Ishikawa (cell line): Measurements from ENCODE around the gene SLC51B.

Experiments
- CREB1 ChIP-seq: IDR thresholded peaks from 2 replicates; pipeline ENCODE4 v1.6.1; 2012; ENCODE audit warnings: low read depth
- EGR1 ChIP-seq: IDR thresholded peaks from 2 replicates; pipeline ENCODE4 v1.6.1; 2012
- EP300 ChIP-seq: IDR thresholded peaks from 2 replicates; pipeline ENCODE4 v1.6.1; 2012; ENCODE audit warnings: borderline replicate concordance
- FOXM1 ChIP-seq: IDR thresholded peaks from 2 replicates; pipeline ENCODE4 v1.6.1; 2012; ENCODE audit warnings: low read depth, borderline replicate concordance
- NFIC ChIP-seq: IDR thresholded peaks from 2 replicates; pipeline ENCODE4 v1.6.1; 2012
- RAD21 ChIP-seq: IDR thresholded peaks from 2 replicates; pipeline ENCODE4 v1.6.1; 2012; ENCODE audit warnings: low read depth
- TAF1 ChIP-seq: IDR thresholded peaks from 2 replicates; pipeline ENCODE4 v1.6.1; 2012; ENCODE audit warnings: low read depth, mild to moderate bottlenecking
- TEAD4 ChIP-seq: IDR thresholded peaks from 2 replicates; pipeline ENCODE4 v1.6.1; 2012
- YY1 ChIP-seq: IDR thresholded peaks from 2 replicates; pipeline ENCODE4 v1.6.1; 2012; ENCODE audit warnings: low read depth

DNA sequence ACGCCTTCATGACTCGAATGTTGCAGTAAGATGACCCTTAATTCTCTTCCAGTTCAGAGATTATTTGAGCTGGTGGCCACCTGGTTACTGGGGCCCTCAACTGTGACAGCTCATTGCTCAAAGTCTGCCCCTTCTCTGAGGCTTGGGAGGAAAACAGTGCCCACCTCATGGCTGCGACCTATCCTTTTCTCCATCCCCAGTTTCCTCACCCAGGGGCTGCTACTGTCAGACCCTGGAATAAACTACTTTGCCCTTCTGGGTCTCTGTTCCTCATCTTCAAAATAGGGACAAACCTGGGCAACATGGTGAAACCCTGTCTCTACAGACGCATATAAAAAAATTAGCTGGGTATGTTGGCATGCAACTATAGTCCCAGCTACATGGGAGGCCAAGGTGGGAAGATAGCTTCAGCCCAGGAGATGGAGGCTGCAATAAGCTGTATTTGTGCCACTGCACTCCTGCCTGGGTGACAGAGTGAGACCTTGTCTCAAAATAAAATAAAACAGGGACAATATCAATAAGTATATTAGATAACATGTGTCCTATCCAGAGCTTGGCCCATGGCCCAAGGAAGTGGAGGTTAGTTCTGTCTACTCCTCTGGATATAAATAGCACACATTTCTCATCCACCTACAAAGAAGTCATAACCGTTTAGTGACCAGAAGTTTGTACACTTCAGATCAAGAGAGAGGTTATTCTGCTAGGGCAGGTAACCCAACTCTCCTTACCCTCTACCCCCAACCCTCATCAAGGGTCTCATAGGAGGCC lies 24.8 kb downstream of the SLC51B start:
- TF ChIP-seq TAF1 = no peak
- no peak for TF ChIP-seq RAD21
- no peak for TF ChIP-seq EGR1
- TF ChIP-seq EP300 = no peak
- no peak for TF ChIP-seq TEAD4
- TF ChIP-seq CREB1 = no peak
- no peak for TF ChIP-seq YY1
- TF ChIP-seq FOXM1 = no peak
- no peak for TF ChIP-seq NFIC
